Adrenal gland (tissue), 5 donors: Measurements from ENCODE around the gene TMEM121B.

Experiments used
- CTCF ChIP-seq, 6 experiments: fragments of 450-650 bp in 4 of 6; fragments of 200-600 bp in 2 of 6; sonication (generic) in 1 of 6; IDR thresholded peaks; 1 replicate in 5 of 6; 2 replicates in 1 of 6; pipeline versions ENCODE4 v1.5.1 to v1.8.0; 2016 to 2021; ENCODE audit warnings: antibody characterized with exemption in 6 of 6, mild to moderate bottlenecking in 2 of 6, moderate library complexity in 1 of 6
- POLR2A ChIP-seq, 2 donors: fragments of 450-650 bp; IDR thresholded peaks; one replicate each; pipeline ENCODE4 v1.6.1; 2017; ENCODE audit warnings: antibody characterized with exemption in 2 of 2, mild to moderate bottlenecking in 2 of 2, moderate library complexity in 1 of 2
- donor health status: DM: no; HTN: no; CAD: no.

GRCh38 chr22:17117890-17118289, 3.3 kb downstream of the TMEM121B start:
- TF ChIP-seq POLR2A (IDR thresholded peaks at IDR 0.05) (no peak), CTCF (IDR thresholded peaks at IDR 0.05) (no peak)
